GM21723 (cell line): ENCODE results near the gene CEP85L.
"Not testable (repeated sequence)": the region's sequence is repeated elsewhere in the genome, so short reads cannot be mapped to it uniquely, and the experiment has no call there.

ENCODE experiments used
- ATAC-seq: cut with Tn5 transposase; IDR thresholded peaks from one replicate; pipeline ENCODE4 v1.9.1; 2021; ENCODE audit warnings: mild to moderate bottlenecking, moderate library complexity; ENCODE audit not compliant: unreplicated experiment

Gene CEP85L

DNA sequence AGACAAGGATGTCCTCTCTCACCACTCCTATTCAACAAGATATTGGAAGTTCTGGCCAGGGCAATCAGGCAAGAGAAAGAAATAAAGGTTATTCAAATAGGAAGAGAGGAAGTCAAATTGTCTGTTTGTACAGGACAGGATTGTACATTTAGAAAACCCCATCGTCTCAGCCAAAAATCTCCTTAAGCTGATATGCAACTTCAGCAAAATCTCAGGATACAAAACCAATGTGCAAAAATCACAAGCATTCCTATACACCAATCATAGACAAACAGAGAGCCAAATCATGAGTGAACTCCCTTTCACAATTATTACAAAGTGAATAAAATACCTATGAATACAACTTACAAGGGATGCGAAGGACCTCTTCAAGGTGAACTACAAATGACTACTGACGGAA, 217.2 kb downstream of the CEP85L start:
- ATAC-seq = not testable (repeated sequence)

- not testable (repeated sequence) for ATAC-seq
Measured at GRCh38 chr6:118421312-118421711, 230.1 kb downstream of the CEP85L start.

DNA sequence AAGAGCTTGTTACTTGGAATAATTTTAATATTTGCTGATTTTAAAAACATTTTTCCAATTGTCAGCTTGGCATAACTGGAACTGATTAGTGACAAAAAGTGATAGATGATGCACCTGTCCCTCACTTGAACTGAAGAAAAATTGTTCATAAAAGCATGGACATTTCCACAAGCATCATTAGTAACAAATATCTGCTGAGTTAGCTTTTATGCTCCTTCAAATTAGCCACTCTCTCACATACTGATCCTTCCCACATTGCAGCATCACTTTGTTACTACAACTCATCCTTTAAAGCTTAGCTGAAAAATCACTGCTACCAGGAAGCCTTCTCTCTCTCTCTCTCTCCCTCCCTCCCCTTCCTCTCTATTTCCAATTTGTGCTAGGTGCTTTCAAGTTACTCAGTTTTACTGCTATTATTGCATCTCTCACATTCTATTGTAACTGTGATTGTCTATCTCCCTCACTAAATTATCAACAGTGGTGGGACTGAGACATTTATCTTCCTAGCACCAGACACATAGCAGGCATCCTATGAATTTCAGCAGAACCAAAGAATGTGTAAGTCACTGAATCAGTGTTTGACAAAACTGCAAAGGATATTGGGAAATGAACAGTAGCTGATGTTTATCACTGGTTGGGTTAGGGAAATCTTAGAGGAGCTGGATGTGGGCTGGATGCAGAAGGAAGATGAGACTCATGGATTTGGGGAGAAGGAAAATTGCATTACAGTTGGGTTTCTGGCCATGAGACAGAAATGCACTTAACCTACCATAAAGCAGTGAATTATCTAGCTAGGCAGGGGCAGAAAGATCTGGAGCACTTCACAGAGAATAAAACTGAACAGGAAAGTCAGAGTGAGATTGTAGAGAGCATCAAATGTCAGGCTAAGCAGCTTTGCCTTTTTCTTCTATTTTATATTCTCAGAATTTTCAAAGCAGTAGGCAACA, 231.7 kb downstream of the CEP85L start:
- no peak for ATAC-seq
